Epidermal melanocyte (primary cell): ENCODE results near the gene MZT2B.
"Not testable (repeated sequence)": the region's sequence is repeated elsewhere in the genome, so short reads cannot be mapped to it uniquely, and the experiment has no call there.

ENCODE experiments used
- DNase-seq: peaks from one replicate; pipeline ENCODE4 v3.0.0; 2011; ENCODE audit warnings: low spot score; ENCODE audit not compliant: insufficient read length

The MZT2B gene

GRCh38 chr2:130180404-130181324, 1.4 kb upstream of the MZT2B start:
- DNase-seq = not testable (repeated sequence)

- peak; percentile 78 for DNase-seq
Measured at GRCh38 chr2:130181325-130181879, 660 bp upstream of the MZT2B start, which contains the start of gene SMPD4. SMPD4 (minus strand) TSS chr2:130181602; CDS start chr2:130176592, 5,010 bp downstream.

- not testable (repeated sequence) for DNase-seq
Measured at GRCh38 chr2:130182826-130183511, 907 bp downstream of the MZT2B start.

GRCh38 chr2:130183512-130184373, 1.7 kb downstream of the MZT2B start:
- no peak for DNase-seq

GRCh38 chr2:130185436-130185835, 3.4 kb downstream of the MZT2B start:
- DNase-seq = no peak

- no peak for DNase-seq
Measured at GRCh38 chr2:130185896-130186295, 3.8 kb downstream of the MZT2B start.

- DNase-seq = no peak
Measured at GRCh38 chr2:130186391-130186790, 4.3 kb downstream of the MZT2B start.

- no peak for DNase-seq
Measured at GRCh38 chr2:130187268-130187667, 5.2 kb downstream of the MZT2B start.

GRCh38 chr2:130187859-130188792, 6.1 kb downstream of the MZT2B start:
- not testable (repeated sequence) for DNase-seq

GRCh38 chr2:130188958-130189357, 6.9 kb downstream of the MZT2B start:
- not testable (repeated sequence) for DNase-seq

- no peak for DNase-seq
Measured at GRCh38 chr2:130190237-130190636, 8.2 kb downstream of the MZT2B start.

- not testable (repeated sequence) for DNase-seq
Measured at GRCh38 chr2:130191319-130191718, 9.3 kb downstream of the MZT2B start.

- not testable (repeated sequence) for DNase-seq
Measured at GRCh38 chr2:130192451-130192850, 10.4 kb downstream of the MZT2B start.

GRCh38 chr2:130193824-130194223, 11.8 kb downstream of the MZT2B start:
- not testable (repeated sequence) for DNase-seq

- DNase-seq = not testable (repeated sequence)
Measured at GRCh38 chr2:130195089-130195635, 13.1 kb downstream of the MZT2B start.

- DNase-seq = not testable (repeated sequence)
Measured at GRCh38 chr2:130196052-130196451, 14.0 kb downstream of the MZT2B start.

- DNase-seq = no peak
Measured at GRCh38 chr2:130198343-130198742, 16.3 kb downstream of the MZT2B start, which contains the start of gene TUBA3E. TUBA3E (minus strand) TSS chr2:130198439; CDS start chr2:130198360, 79 bp downstream.

GRCh38 chr2:130202518-130202917, 20.5 kb downstream of the MZT2B start:
- DNase-seq = not testable (repeated sequence)

- not testable (repeated sequence) for DNase-seq
Measured at GRCh38 chr2:130203150-130203549, 21.1 kb downstream of the MZT2B start.
